D721Med (cell line): Measurements from ENCODE around the gene PC.

Experiments
- DNase-seq: peaks from one replicate; pipeline ENCODE4 v3.0.0; 2011; ENCODE audit warnings: low spot score; ENCODE audit not compliant: insufficient read length
- FAIRE-seq: peaks from 2 replicates; lab custom pipeline; 2011; peaks lifted over from hg19 to GRCh38; lab: Jason Lieb, UNC
- CTCF ChIP-seq: IDR thresholded peaks from 2 replicates; pipeline ENCODE4 v1.5.1; 2012; ENCODE audit warnings: mild to moderate bottlenecking, control low read depth; ENCODE audit not compliant: insufficient read depth; ENCODE audit errors: missing control alignments

PC gene

GRCh38 chr11:66951135-66951534 is 7.0 kb downstream of the PC start:
- no peak for TF ChIP-seq CTCF
- DNase-seq (no peak), FAIRE-seq (no peak)

- TF ChIP-seq CTCF, result no peak
- DNase-seq (no peak), FAIRE-seq (no peak)
Measured at GRCh38 chr11:66950112-66950535, 8.1 kb downstream of the PC start.

GRCh38 chr11:66938582-66939135 is 19.5 kb downstream of the PC start:
- DNase-seq (no peak), FAIRE-seq (no peak)
- TF ChIP-seq CTCF, result no peak

GRCh38 chr11:66937193-66937733 is 20.9 kb downstream of the PC start:
- DNase-seq (no peak), FAIRE-seq (no peak)
- TF ChIP-seq CTCF, result no peak

- no peak for FAIRE-seq
- TF ChIP-seq CTCF, result no peak
- no peak for DNase-seq
Measured at GRCh38 chr11:66936311-66936711, 21.9 kb downstream of the PC start.

GRCh38 chr11:66934950-66935779 is 23.0 kb downstream of the PC start:
- no peak for DNase-seq
- no peak for FAIRE-seq
- no peak for TF ChIP-seq CTCF

GRCh38 chr11:66933531-66933930 is 24.7 kb downstream of the PC start:
- TF ChIP-seq CTCF, result no peak
- DNase-seq (no peak), FAIRE-seq (no peak)
